HCT116 (cell line): ENCODE measurements around the gene MYLK3. TPM values are rescaled to one million over a fixed set of nuclear protein-coding genes. Genes with fewer than 3 reads are reported as not detected.

ENCODE experiments used
- ATAC-seq: fragments of 200-7000 bp; cut with Tn5 transposase; 2 replicates; pipeline ENCODE4 v1.9.1; 2020; ENCODE audit warnings: mild to moderate bottlenecking, moderate library complexity
- BruUV-seq: library from RNA; stranded (reverse); fragments of 400-500 nt; replicated peaks from 2 replicates; lab custom pipeline; 2021; lab: Mats Ljungman, UMichigan
- CTCF ChIA-PET: fragments of 300-600 bp; sonication (Branson Sonifier 250); formaldehyde crosslinking; loops from one replicate; lab custom pipeline; 2021; ENCODE audit warnings: antibody characterized with exemption; lab: Charles Lee
- POLR2A ChIA-PET: fragments of 300-600, 350-600 bp; sonication (Branson Sonifier 250); formaldehyde crosslinking; loops from one replicate; lab custom pipeline; 2021; ENCODE audit warnings: antibody characterized with exemption; lab: Charles Lee
- RAD21 ChIA-PET, 2 experiments: fragments of 300-600 bp; sonication (Branson Sonifier 250); formaldehyde crosslinking; loops; one replicate each; lab custom pipeline; 2023; ENCODE audit warnings: low total read pairs in 2 of 2; ENCODE audit not compliant: uncharacterized antibody in 2 of 2, unreplicated experiment in 2 of 2, low non-redundant PET in 1 of 2; lab: Charles Lee
- DNase-seq: peaks from one replicate; pipeline ENCODE4 v3.0.0-alpha.2; 2010; ENCODE audit warnings: low read depth, low spot score
- H2AFZ ChIP-seq: fragments of 200-600 bp; shearing (Covaris generic), sonication (generic); 2 replicates; pipeline ENCODE4 v1.6.1; 2017; ENCODE audit warnings: low read depth, mixed run types, mixed read lengths, antibody characterized with exemption, low read length; ENCODE audit not compliant: poor library complexity, severe bottlenecking
- H3K27ac ChIP-seq: 2 replicates; pipeline ENCODE4 v1.5.1; 2012; ENCODE audit warnings: low read depth, low read length
- H3K27me3 ChIP-seq: fragments of 200-600 bp; sonication (generic); 2 replicates; pipeline ENCODE4 v1.6.1; 2016; ENCODE audit warnings: mixed run types, low read length, mixed read lengths; ENCODE audit not compliant: insufficient read depth
- H3K36me3 ChIP-seq, 2 experiments: fragments of 200-500 bp in 1 of 2; fragments of 200-600 bp in 1 of 2; sonication (Bioruptor generic) in 1 of 2; sonication (generic) in 1 of 2; 2 replicates each; pipeline versions ENCODE4 v1.5.1 to v1.6.1; 2014 to 2016; ENCODE audit warnings: low read length in 2 of 2, inconsistent platforms in 1 of 2, mixed read lengths in 1 of 2, mixed run types in 1 of 2; ENCODE audit not compliant: insufficient read depth in 2 of 2, control insufficient read depth in 1 of 2
- H3K4me1 ChIP-seq, 2 experiments: fragments of 200-600 bp in 1 of 2; sonication (generic) in 1 of 2; 2 replicates each; pipeline versions ENCODE4 v1.5.1 to v1.6.1; 2012 to 2017; ENCODE audit warnings: low read length in 2 of 2, inconsistent platforms in 1 of 2, mild to moderate bottlenecking in 1 of 2, mixed read lengths in 1 of 2, mixed run types in 1 of 2, moderate library complexity in 1 of 2; ENCODE audit not compliant: insufficient read depth in 2 of 2, control insufficient read depth in 1 of 2
- H3K4me2 ChIP-seq: fragments of 200-600 bp; sonication (generic); 2 replicates; pipeline ENCODE4 v1.6.1; 2017; ENCODE audit warnings: mixed run types, low read length, mixed read lengths
- H3K4me3 ChIP-seq, 2 experiments: fragments of 200-600 bp in 1 of 2; sonication (generic) in 1 of 2; replicated peaks in 1 of 2; 2 replicates each; pipeline ENCODE4 v1.5.1; 2011 to 2016; ENCODE audit warnings: low read length in 2 of 2, control low read depth in 1 of 2, low read depth in 1 of 2, mild to moderate bottlenecking in 1 of 2, mixed read lengths in 1 of 2, mixed run types in 1 of 2
- H3K79me2 ChIP-seq: fragments of 200-600 bp; sonication (generic); 2 replicates; pipeline ENCODE4 v1.6.1; 2017; ENCODE audit warnings: mild to moderate bottlenecking, mixed run types, low read length, moderate library complexity, mixed read lengths; ENCODE audit not compliant: insufficient read depth
- H3K9ac ChIP-seq: fragments of 200-600 bp; sonication (generic); 2 replicates; pipeline ENCODE4 v1.6.1; 2016; ENCODE audit warnings: low read length, mixed read lengths
- H3K9me2 ChIP-seq: fragments of 200-600 bp; sonication (generic), shearing (Covaris generic); 2 replicates; pipeline ENCODE4 v1.6.1; 2017; ENCODE audit warnings: mixed run types, mild to moderate bottlenecking, moderate library complexity; ENCODE audit not compliant: insufficient read depth
- H3K9me3 ChIP-seq, 2 experiments: fragments of 200-500 bp in 1 of 2; fragments of 200-600 bp in 1 of 2; sonication (Bioruptor generic) in 1 of 2; sonication (generic) in 1 of 2; 2 replicates each; pipeline ENCODE4 v1.6.1; 2014 to 2017; ENCODE audit warnings: low read length in 2 of 2, mixed read lengths in 2 of 2, inconsistent platforms in 1 of 2, low read depth in 1 of 2, mild to moderate bottlenecking in 1 of 2, mixed run types in 1 of 2, moderate library complexity in 1 of 2; ENCODE audit not compliant: control insufficient read depth in 1 of 2, insufficient read depth in 1 of 2
- H4K20me1 ChIP-seq: fragments of 200-600 bp; sonication (generic), shearing (Covaris generic); 2 replicates; pipeline ENCODE4 v1.6.1; 2017; ENCODE audit warnings: mixed run types, mild to moderate bottlenecking, moderate library complexity; ENCODE audit not compliant: insufficient read depth
- EGR1 ChIP-seq: IDR thresholded peaks from 2 replicates; pipeline ENCODE4 v1.6.1; 2012; ENCODE audit warnings: low read depth
- JUND ChIP-seq: IDR thresholded peaks from 2 replicates; pipeline ENCODE4 v1.6.1; 2012
- POLR2A ChIP-seq: IDR thresholded peaks from 2 replicates; pipeline ENCODE4 v1.7.0; 2011; ENCODE audit warnings: borderline replicate concordance; ENCODE audit not compliant: insufficient read depth, insufficient read length; ENCODE audit errors: extremely low read depth
- POLR2AphosphoS5 ChIP-seq: IDR thresholded peaks from 2 replicates; pipeline ENCODE4 v1.6.1; 2011; ENCODE audit warnings: mild to moderate bottlenecking, low read depth, low read length, moderate library complexity
- RAD21 ChIP-seq: IDR thresholded peaks from 2 replicates; pipeline ENCODE4 v1.6.1; 2012; ENCODE audit warnings: low read depth, mild to moderate bottlenecking
- YY1 ChIP-seq: IDR thresholded peaks from 2 replicates; pipeline ENCODE4 v1.6.1; 2011; ENCODE audit warnings: low read length, low read depth, moderate library complexity, mild to moderate bottlenecking; ENCODE audit not compliant: insufficient replicate concordance; ENCODE audit errors: extremely low read depth
- ZBTB33 ChIP-seq: IDR thresholded peaks from 2 replicates; pipeline ENCODE4 v1.6.1; 2011; ENCODE audit warnings: mild to moderate bottlenecking, low read length, moderate library complexity; ENCODE audit not compliant: insufficient replicate concordance; ENCODE audit errors: extremely low read depth
- ZFX ChIP-seq: fragments of 450-650 bp; IDR thresholded peaks from 2 replicates; pipeline ENCODE4 v1.6.1; 2017
- intact Hi-C: fragments of 100-400 bp; cut with micrococcal nuclease; formaldehyde crosslinking; loops from 2 replicates; pipeline ENCODE4 v1.10.0; 2022
- total RNA-seq: library from RNA; stranded (reverse); gene quantifications from one replicate; pipeline ENCODE4 v1.2.1, GENCODE V29; 2021; ENCODE audit not compliant: unreplicated experiment

The MYLK3 gene
- total RNA-seq, 1 experiment from 2014 or later, result 0.22 TPM

DNA sequence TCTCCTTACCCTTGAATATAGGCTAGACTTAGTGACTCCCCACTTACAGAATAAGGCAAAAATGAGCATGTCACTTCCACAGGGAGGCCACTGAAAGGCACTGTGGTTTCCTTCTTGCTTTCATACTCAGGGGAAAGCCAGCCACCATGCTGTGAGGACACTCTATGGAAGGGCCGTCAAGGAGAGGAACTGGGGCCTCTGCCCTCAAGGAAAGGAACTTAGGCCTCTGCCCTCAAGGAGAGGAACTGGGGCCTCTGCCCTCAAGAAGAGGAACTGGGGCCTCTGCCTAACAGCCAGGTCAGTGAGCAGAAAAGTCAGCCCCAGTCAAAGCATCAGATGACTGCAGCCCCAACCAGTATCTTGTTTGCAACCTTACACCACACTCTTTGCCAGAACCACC lies 89.2 kb downstream of the MYLK3 start:
- Histone ChIP-seq H3K4me1 (no peaks in the 10 kb centered on the region), H3K9ac (no peak overlapping the region), H3K27me3 (no peaks in the 10 kb centered on the region), H3K27ac (no peak overlapping the region), H3K4me3 (no peak overlapping the region), H4K20me1 (no peaks in the 10 kb centered on the region), H3K9me3 (no peaks in the 10 kb centered on the region), H3K79me2 (no peaks in the 10 kb centered on the region), H3K9me2 (no peaks in the 10 kb centered on the region), H3K36me3 (peaks cover 28 to 34% of the 10 kb centered on the region in 2 experiments), H3K4me2 (no peak overlapping the region), H2AFZ (no peak overlapping the region)
- DNase-seq, result no peak
- intact Hi-C loops, result no loop called here
- ChIA-PET RAD21 (no interaction called here), POLR2A (no interaction called here), CTCF (interaction anchor here (0.9 kb wide), 1 partner anchor 15 kb away, joined by 4 read pairs; no protein-coding TSS in a partner anchor)
- no TSS peak for BruUV-seq
- TF ChIP-seq JUND (no peak), ZFX (no peak), POLR2A (no peak), ZBTB33 (no peak), YY1 (no peak), POLR2AphosphoS5 (no peak), EGR1 (no peak), RAD21 (no peak)
- ATAC-seq, result no peak

Other genes with a start within 250 kb of the MYLK3 start
- 33.3 TPM for gene SHCBP1, start 127.0 kb downstream of the MYLK3 start, total RNA-seq
- 115 TPM for gene VPS35, start 59.2 kb downstream of the MYLK3 start, total RNA-seq
- gene ORC6, start 58.7 kb downstream of the MYLK3 start, total RNA-seq, result 44.7 TPM
- gene C16orf87, start 82.8 kb upstream of the MYLK3 start, total RNA-seq, result 10.2 TPM
- 50.6 TPM for gene GPT2, start 136.0 kb upstream of the MYLK3 start, total RNA-seq
- 68.2 TPM for gene DNAJA2, start 225.3 kb upstream of the MYLK3 start, total RNA-seq